NT2/D1 (cell line): ENCODE data around the gene GPHN.

Source experiments
- SUZ12 ChIP-seq: IDR thresholded peaks from 2 replicates; pipeline ENCODE4 v1.6.1; 2011; ENCODE audit not compliant: insufficient read length, insufficient read depth; ENCODE audit errors: extremely low read depth
- ZNF274 ChIP-seq: IDR thresholded peaks from 2 replicates; pipeline ENCODE4 v1.6.1; 2011; ENCODE audit warnings: mild to moderate bottlenecking, low read depth, low read length

DNA sequence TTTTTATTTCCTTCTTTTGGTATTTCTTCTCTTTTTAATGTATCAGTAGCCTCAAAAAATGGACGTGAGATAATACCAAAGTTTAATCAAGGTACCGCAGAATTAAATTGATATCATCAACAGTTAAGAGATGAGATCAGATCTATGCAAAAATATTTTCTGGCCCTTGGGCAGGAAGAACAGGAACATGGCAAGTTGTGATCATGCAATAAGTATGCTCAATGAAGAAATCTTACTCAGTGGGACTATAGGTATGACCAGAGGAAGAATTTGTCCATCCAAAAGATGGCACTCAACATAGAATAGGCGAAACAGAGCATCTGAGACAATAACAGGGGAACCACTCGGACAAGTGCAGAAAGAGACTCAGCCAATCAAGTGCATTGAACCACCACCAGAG, 680.4 kb downstream of the GPHN start:
- TF ChIP-seq SUZ12 (no peak), ZNF274 (no peak)
